ENCODE results near the gene BBOF1.

- TF ChIP-seq EP300 (IDR thresholded peaks at IDR 0.05) (no peak), POLR2A (IDR thresholded peaks at IDR 0.05; ENCODE audit: low read depth) (no peak)
Measured at GRCh38 chr14:74062809-74063150, 43.6 kb downstream of the BBOF1 start.
